HG03575 (cell line): ENCODE data around the gene PREX1.
"Not testable (repeated sequence)": the region's sequence is repeated elsewhere in the genome, so short reads cannot be mapped to it uniquely, and the experiment has no call there.

ENCODE experiments used
- ATAC-seq: cut with Tn5 transposase; IDR thresholded peaks from one replicate; pipeline ENCODE4 v1.9.1; 2021; ENCODE audit not compliant: unreplicated experiment, insufficient number of reproducible peaks, low FRiP score; ENCODE audit errors: extremely low read depth

The PREX1 gene

DNA sequence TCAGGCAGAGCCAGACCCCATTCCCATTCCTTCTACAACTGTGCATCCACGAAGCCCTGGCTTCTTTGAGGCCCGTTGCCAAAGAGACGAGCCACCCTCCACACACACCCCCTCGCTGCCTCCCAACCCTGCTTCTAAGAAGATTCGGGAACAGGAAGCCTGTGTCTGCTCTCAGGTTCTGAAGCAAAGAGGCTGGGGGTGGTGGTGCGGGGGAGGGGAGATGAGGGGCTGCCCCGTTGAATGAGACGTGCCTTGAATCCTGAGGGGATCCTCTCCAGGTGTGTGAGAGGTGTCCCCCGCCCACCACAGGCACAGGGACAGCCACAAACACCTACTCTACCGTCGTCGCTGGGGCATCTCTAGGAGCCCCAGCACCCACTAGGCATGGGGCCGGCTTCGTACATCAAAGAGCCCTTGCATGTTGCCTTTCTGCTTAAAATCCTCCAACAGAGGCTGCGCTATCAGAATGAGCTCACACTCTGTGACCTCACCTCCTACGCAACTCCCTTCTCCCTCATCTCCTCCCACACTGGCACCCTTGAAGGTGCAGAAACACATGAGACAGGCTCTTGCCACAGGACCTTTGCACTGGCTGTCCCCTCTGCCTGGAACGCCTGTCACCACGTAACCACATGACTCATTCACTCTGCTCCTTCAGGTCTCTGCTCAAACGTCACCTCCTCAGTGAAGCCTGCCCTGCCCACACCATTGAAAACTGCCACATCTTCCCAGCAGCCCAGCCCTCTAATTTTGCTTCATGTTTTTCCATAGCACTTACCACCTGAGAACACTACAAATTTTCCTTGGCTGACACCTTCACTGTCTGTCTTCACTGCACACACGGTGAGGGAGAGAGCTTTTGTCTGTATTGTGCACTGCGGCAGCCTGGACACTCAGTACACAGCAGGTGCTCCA lies 58.5 kb downstream of the PREX1 start:
- no peak for ATAC-seq

- no peak for ATAC-seq
Measured at GRCh38 chr20:48766961-48767960, 60.5 kb downstream of the PREX1 start.

- ATAC-seq: no peak
Measured at GRCh38 chr20:48766205-48766604, 61.6 kb downstream of the PREX1 start.

- ATAC-seq: no peak
Measured at GRCh38 chr20:48765359-48765758, 62.4 kb downstream of the PREX1 start.

DNA sequence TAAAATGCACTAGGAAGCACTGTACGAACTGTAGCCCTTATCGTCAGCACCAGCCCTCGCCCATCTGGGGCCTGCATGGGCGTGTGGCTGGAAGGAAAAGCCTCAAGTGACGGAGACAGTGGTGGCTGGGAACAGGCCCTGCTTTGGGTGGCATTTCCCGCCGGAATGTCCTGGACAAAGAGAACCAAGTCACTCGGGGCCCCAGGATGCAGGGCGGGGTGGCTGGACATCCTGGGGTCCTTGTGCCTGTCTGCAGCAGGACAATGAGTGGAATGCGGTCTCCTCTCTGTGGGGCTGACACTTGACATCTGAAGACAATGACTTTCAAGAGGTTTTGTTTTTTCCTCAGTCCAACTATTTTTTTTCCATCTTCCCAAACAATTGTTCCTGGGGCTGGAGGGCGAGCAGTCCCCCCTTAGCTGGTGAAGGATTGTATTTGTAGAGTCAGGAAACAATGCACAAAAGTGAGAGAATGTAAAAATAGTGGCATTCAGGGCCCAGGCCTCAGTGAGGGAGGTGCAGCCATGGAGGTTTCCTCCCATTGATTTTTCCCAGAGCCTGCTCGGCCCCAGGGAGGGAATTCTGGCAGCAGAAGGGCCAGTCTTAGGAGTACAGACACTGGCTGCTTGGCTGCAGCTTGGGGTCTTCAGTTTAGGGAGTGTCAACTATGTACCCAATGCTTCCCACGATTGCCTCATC lies 64.4 kb downstream of the PREX1 start:
- no peak for ATAC-seq

DNA sequence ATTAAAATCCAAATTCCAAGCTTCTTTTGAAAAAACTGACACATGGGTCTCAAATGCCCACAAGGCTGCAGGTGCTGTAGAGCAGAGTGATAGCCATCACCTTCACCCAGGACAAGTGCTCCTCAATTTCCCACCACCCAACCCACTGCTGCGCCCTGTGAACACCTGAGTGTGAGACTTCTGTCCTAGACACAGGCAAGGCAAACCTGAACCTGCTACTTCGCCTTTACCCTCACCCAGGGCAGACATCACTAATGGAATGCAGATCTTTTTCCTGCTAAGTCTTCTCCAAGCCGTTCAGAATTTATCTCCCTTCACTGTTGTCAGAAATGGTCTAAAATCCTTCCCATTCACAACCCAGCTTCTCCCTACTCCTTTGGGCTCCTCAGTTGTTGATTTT lies 65.9 kb downstream of the PREX1 start:
- ATAC-seq: no peak

DNA sequence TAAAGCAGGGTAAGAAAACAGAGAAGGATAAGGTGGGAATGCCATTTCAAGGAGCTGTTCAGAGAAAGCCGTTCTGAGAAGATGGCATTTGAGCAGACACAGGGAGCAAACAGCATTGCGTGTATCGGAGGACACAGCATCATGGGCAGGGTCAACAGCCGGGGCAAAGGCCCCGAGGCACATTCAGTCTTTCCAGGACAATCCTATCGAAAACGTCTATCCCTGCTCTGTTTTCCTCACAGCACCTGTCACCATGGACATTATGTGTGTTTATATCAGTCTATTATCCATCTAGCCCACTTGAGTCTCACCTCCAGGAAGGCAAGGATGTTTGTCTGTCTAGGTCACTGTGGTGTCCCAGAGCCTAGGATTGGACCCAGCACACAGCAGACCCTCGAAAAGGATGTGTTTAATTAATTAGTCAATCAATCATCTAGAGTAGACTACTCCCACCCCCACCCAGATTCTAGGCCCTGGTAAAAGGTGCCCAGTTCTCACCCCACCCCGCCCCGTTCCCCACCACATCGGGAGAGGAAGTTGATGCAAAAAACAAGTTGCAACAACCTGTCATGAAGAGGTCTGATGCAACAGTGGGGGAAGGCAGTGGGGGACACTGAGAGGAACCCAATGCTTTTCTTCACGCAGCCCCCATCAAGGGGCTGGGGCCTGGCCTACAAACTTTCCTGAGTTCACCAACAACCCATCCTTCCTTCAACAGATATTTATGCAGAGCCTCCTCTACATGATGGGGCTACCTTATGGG lies 66.6 kb downstream of the PREX1 start:
- no peak for ATAC-seq

DNA sequence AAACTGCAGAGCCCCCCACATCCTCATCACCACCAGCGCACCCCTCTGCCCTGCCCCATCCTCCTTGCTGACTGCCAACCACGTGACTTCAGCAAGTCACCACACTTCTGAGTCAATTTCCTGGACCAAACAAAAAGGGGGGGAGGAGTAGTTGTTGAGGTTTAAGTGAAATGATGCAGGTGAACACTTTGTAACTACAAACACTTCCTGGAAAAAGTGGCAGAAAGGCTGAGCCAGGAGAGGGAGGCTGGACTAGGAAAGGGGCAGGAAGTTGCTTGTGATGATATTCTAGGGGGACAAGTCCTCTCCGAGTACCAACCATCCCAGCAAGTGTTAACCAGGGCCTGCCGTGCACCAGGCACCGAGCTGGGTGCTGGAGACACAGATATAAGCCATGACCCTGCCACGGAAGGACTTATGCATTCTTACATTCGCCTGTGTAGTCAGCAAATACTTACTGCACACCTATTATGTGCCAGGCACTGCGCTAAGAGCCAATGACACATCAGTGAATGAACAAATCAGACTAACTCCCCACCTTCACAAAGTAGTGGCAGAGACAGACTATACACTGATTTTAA lies 67.3 kb downstream of the PREX1 start:
- no peak for ATAC-seq

GRCh38 chr20:48759631-48760245 lies 68.1 kb downstream of the PREX1 start:
- ATAC-seq: no peak

DNA sequence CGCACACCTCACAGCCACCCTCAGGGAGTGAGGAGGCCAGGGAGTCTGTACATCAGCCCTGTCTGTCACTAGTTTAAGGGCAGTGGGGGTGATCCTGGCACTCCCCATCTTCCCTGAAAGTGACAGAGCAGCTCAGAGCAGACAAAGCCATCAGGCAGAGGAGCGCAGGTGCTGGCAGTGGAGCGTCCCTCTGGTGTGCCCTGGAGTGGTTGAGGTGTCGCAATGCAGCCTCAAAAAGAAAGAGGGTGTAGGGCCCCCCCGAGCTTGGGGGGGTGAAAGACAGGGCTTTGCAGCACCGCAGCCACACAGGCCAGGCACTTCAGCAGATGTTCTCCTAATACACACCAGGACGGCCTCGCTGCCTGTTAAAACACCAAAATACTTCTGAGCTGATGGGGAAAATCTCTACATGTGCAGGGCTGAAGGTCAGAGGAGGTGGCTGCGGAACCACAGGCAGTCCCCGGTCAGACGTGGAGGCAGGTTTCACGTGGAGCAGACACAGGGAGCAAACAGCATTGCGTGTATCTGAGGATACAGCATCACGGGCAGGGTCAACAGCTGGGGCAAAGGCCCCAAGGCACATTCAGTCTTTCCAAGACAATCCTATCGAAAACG lies 69.5 kb downstream of the PREX1 start:
- no peak for ATAC-seq

DNA sequence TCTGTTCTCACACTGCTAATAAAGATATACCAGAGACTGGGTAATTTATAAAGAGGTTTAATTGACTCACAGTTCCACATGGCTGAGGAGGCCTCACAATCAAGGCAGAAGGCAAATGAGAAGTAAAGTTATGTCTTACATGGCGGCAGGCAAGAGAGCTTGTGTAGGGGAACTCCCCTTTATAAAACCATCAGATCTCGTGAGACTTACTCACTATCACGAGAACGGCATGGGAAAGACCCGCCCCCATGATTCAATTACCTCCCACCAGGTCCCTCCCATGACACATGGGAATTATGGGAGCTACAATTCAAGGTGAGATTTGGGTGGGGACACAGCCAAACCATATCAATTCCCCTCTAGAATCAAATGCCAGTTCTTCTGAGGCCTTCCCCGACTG lies 71.0 kb downstream of the PREX1 start:
- not testable (repeated sequence) for ATAC-seq

GRCh38 chr20:48754292-48754691 lies 73.5 kb downstream of the PREX1 start:
- ATAC-seq: no peak

GRCh38 chr20:48752963-48753362 lies 74.8 kb downstream of the PREX1 start:
- no peak for ATAC-seq

- ATAC-seq: no peak
Measured at GRCh38 chr20:48751871-48752270, 75.9 kb downstream of the PREX1 start.

- ATAC-seq: no peak
Measured at GRCh38 chr20:48750941-48751635, 76.7 kb downstream of the PREX1 start.

- no peak for ATAC-seq
Measured at GRCh38 chr20:48750376-48750775, 77.4 kb downstream of the PREX1 start.

DNA sequence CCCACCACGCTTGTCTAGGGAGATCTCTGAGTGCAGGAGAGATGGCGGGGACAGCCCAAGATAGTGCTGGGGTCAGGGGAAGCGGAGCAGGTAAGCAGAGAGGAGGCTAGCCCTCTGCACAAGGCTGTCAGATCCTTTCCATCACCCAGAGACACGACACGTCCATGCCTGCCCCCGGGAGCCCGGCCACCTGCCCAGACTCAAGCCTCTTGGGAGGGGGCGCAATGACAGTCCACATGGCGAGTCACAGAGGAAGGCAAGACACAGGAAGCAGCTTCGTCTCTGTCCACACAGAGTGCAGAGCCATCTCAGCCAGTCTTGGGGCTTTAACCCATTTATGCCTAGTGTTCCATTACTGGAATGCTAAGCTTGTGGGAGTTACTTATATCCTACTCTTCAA lies 78.4 kb downstream of the PREX1 start:
- ATAC-seq: no peak
